Measurements from ENCODE around the gene MTUS2. TPM values are rescaled to one million over a fixed set of nuclear protein-coding genes. Genes with fewer than 3 reads are reported as not detected.

Gene MTUS2
- polyA plus RNA-seq, 2 of the 4 experiments (the other 2 are of a cell fraction): not detected

DNA sequence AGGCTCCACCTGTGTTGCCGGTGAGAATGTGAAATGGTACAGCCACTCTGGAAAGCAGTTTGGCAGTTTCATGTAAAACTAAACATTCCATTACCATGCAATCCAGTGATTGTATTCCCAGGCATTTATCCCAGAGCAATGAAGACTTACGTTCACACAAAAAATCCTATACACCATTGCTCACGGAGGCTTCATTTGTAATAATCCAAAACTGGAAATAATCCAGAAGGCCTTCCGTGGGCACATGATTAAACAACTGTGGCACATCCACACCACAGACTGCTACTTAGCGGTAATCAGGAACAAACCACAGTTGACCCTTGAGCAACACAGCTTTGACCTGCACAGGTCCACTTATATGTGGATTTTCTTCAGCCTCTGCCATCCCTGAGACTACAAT is 339.7 kb downstream of the MTUS2 start:
- ChIA-PET CTCF (no interaction called here), POLR2A (no interaction called here)
- Histone ChIP-seq H3K4me2 (no peak overlapping the region), H3K4me3 (no peak overlapping the region), H3K27ac (no peak overlapping the region), H3K4me1 (no peaks in the 10 kb centered on the region), H3K9me3 (no peaks in the 10 kb centered on the region)
- DNase-seq (ENCODE audit: low read depth in 1 of 2, low spot score in 1 of 2) (no peak), ATAC-seq (no peak), FAIRE-seq (no peak)
- WGBS (ENCODE audit: missing lambda C conversion rate): 65% methylated on average over 5 of the region's 5 CpGs
- TF ChIP-seq BHLHE40 (IDR thresholded peaks at IDR 0.05; ENCODE audit: low read depth, low read length) (no peak), JUNB (IDR thresholded peaks at IDR 0.05) (no peak), SMC3 (IDR thresholded peaks at IDR 0.05) (no peak), CHD2 (IDR thresholded peaks at IDR 0.05; ENCODE audit: low read length, partially characterized antibody) (no peak), NFE2L2 (conservative IDR thresholded peaks at IDR 0.05; ENCODE audit: low read length) (no peak), CBX8 (IDR thresholded peaks at IDR 0.05) (no peak), EHF (CRISPR knock-in tag; IDR thresholded peaks at IDR 0.05) (no peak), MAZ (IDR thresholded peaks at IDR 0.05; ENCODE audit: borderline replicate concordance, low read depth, low read length) (no peak), KDM5A (IDR thresholded peaks at IDR 0.05) (no peak), FOSB (CRISPR knock-in tag; IDR thresholded peaks at IDR 0.05) (no peak), RNF2 (IDR thresholded peaks at IDR 0.05; ENCODE audit: borderline replicate concordance, low read depth) (no peak), ZNF302 (CRISPR knock-in tag; IDR thresholded peaks at IDR 0.05) (no peak), POLR2A (IDR thresholded peaks at IDR 0.05; ENCODE audit: low read length) (no peak), HMGXB4 (CRISPR knock-in tag; IDR thresholded peaks at IDR 0.05; ENCODE audit: borderline replicate concordance) (no peak)
- TF ChIP-seq, protein P1, sequence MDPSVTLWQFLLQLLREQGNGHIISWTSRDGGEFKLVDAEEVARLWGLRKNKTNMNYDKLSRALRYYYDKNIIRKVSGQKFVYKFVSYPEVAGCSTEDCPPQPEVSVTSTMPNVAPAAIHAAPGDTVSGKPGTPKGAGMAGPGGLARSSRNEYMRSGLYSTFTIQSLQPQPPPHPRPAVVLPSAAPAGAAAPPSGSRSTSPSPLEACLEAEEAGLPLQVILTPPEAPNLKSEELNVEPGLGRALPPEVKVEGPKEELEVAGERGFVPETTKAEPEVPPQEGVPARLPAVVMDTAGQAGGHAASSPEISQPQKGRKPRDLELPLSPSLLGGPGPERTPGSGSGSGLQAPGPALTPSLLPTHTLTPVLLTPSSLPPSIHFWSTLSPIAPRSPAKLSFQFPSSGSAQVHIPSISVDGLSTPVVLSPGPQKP (IDR thresholded peaks at IDR 0.05; ENCODE audit: low read depth, low read length): no peak
- TF ChIP-seq, protein P2, sequence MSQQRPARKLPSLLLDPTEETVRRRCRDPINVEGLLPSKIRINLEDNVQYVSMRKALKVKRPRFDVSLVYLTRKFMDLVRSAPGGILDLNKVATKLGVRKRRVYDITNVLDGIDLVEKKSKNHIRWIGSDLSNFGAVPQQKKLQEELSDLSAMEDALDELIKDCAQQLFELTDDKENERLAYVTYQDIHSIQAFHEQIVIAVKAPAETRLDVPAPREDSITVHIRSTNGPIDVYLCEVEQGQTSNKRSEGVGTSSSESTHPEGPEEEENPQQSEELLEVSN (IDR thresholded peaks at IDR 0.05; ENCODE audit: borderline replicate concordance, low read depth): no peak

GRCh38 chr13:29160862-29161261 is 340.7 kb downstream of the MTUS2 start:
- H3K4me2 ChIP-seq: no peak overlapping the region
- H3K9me3 ChIP-seq: no peaks in the 10 kb centered on the region
- no peak for FAIRE-seq
- POLR2A ChIA-PET: no interaction called here
- 89% methylated on average over 3 of the region's 3 CpGs for WGBS (ENCODE audit: missing lambda C conversion rate)
- no peak for DNase-seq (ENCODE audit: low read depth in 1 of 2, low spot score in 1 of 2)
- CTCF ChIA-PET: no interaction called here
- H3K4me3 ChIP-seq: no peak overlapping the region
- no peaks in the 10 kb centered on the region for H3K4me1 ChIP-seq
- H3K27ac ChIP-seq: no peak overlapping the region
- TF ChIP-seq KDM5A (IDR thresholded peaks at IDR 0.05) (no peak), RARB (CRISPR knock-in tag; IDR thresholded peaks at IDR 0.05) (no peak), ATOH8 (CRISPR knock-in tag; IDR thresholded peaks at IDR 0.05; ENCODE audit: low read depth) (no peak), HMGXB4 (CRISPR knock-in tag; IDR thresholded peaks at IDR 0.05; ENCODE audit: borderline replicate concordance) (no peak), TP53 (CRISPR knock-in tag; IDR thresholded peaks at IDR 0.05) (no peak), TFCP2L1 (CRISPR knock-in tag; IDR thresholded peaks at IDR 0.05) (no peak), RFX5 (IDR thresholded peaks at IDR 0.05) (no peak), NR3C1 (IDR thresholded peaks at IDR 0.05) (no peak), JUNB (IDR thresholded peaks at IDR 0.05) (no peak), CHD2 (IDR thresholded peaks at IDR 0.05; ENCODE audit: low read length, partially characterized antibody) (no peak), GATA3 (IDR thresholded peaks at IDR 0.05; ENCODE audit: borderline replicate concordance) (no peak), MAZ (IDR thresholded peaks at IDR 0.05; ENCODE audit: borderline replicate concordance, low read depth, low read length) (no peak), JUN (IDR thresholded peaks at IDR 0.05) (no peak), EHMT2 (IDR thresholded peaks at IDR 0.05; ENCODE audit: low read depth) (no peak)
- TF ChIP-seq, protein P3, sequence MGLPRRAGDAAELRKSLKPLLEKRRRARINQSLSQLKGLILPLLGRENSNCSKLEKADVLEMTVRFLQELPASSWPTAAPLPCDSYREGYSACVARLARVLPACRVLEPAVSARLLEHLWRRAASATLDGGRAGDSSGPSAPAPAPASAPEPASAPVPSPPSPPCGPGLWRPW (IDR thresholded peaks at IDR 0.05): no peak
- TF ChIP-seq, protein P2 (IDR thresholded peaks at IDR 0.05; ENCODE audit: borderline replicate concordance, low read depth): no peak
- TF ChIP-seq, protein P4, sequence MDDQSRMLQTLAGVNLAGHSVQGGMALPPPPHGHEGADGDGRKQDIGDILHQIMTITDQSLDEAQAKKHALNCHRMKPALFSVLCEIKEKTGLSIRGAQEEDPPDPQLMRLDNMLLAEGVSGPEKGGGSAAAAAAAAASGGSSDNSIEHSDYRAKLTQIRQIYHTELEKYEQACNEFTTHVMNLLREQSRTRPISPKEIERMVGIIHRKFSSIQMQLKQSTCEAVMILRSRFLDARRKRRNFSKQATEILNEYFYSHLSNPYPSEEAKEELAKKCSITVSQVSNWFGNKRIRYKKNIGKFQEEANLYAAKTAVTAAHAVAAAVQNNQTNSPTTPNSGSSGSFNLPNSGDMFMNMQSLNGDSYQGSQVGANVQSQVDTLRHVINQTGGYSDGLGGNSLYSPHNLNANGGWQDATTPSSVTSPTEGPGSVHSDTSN (IDR thresholded peaks at IDR 0.05): no peak
- ATAC-seq: no peak
